Measurements from ENCODE around the gene EME1. TPM values are rescaled to one million over a fixed set of nuclear protein-coding genes. Genes with fewer than 3 reads are reported as not detected.

EME1 gene
- polyA plus RNA-seq, 2 of the 4 experiments (the other 2 are of a cell fraction) = 24.3 to 29.9 TPM

DNA sequence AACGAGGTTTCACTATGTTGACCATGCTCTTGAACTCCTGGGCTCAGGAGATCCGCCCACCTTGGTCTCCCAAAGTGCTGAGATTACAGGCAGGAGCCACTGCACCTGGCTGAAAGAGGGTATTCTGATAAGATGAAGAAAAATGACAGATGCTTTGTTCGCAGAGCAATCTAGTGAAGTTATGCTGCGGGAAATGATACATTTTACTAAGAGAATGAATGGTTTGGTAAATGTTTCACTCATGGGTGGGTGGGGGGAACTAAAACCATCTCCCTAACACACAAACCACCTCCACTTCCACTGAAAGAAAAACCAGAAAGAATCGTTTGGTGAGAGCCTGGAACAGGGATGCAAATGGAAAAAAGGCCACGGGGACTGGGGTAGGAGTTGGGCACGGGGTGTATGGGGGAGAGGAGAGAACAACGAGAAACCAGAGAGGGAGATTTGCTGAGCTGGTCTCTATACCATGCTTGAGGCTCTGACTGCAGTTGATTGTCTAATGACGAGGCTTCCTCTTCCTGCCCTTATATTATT lies 46.1 kb upstream of the EME1 start:
- ChIA-PET CTCF (no interaction called here), POLR2A (no interaction called here)
- Histone ChIP-seq H3K4me2 (no peak overlapping the region), H3K4me1 (no peaks in the 10 kb centered on the region), H3K9me3 (no peaks in the 10 kb centered on the region), H3K4me3 (no peak overlapping the region), H3K27ac (no peak overlapping the region)
- TF ChIP-seq FOXS1 (CRISPR knock-in tag; IDR thresholded peaks at IDR 0.05) = no peak
- TF ChIP-seq JUNB (IDR thresholded peaks at IDR 0.05) = no peak
- no peak for TF ChIP-seq HOXA7 (CRISPR knock-in tag; IDR thresholded peaks at IDR 0.05)
- no peak for TF ChIP-seq KDM5A (IDR thresholded peaks at IDR 0.05)
- no peak for TF ChIP-seq CHD2 (IDR thresholded peaks at IDR 0.05; ENCODE audit: low read length, partially characterized antibody)
- TF ChIP-seq, protein P1, sequence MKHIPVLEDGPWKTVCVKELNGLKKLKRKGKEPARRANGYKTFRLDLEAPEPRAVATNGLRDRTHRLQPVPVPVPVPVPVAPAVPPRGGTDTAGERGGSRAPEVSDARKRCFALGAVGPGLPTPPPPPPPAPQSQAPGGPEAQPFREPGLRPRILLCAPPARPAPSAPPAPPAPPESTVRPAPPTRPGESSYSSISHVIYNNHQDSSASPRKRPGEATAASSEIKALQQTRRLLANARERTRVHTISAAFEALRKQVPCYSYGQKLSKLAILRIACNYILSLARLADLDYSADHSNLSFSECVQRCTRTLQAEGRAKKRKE (CRISPR knock-in tag; IDR thresholded peaks at IDR 0.05; ENCODE audit: low read depth) = no peak
- TF ChIP-seq ZSCAN20 (CRISPR knock-in tag; IDR thresholded peaks at IDR 0.05) = no peak
- no peak for TF ChIP-seq CHD4 (IDR thresholded peaks at IDR 0.05; ENCODE audit: borderline replicate concordance)
- TF ChIP-seq NFE2L2 (conservative IDR thresholded peaks at IDR 0.05; ENCODE audit: low read length) = no peak
- TF ChIP-seq ZFP36 (IDR thresholded peaks at IDR 0.05; ENCODE audit: borderline replicate concordance, partially characterized antibody) = no peak
- TF ChIP-seq FOSL2 (IDR thresholded peaks at IDR 0.05) = no peak
- no peak for TF ChIP-seq FOSL2 (CRISPR knock-in tag; IDR thresholded peaks at IDR 0.05)
- no peak for TF ChIP-seq SREBF2 (IDR thresholded peaks at IDR 0.05)
- no peak for TF ChIP-seq HEYL (CRISPR knock-in tag; IDR thresholded peaks at IDR 0.05)
- TF ChIP-seq BHLHE40 (IDR thresholded peaks at IDR 0.05; ENCODE audit: low read depth, low read length) = no peak
- TF ChIP-seq PHF8 (IDR thresholded peaks at IDR 0.05; ENCODE audit: borderline replicate concordance, low read depth) = no peak
- no peak for TF ChIP-seq GATA3 (IDR thresholded peaks at IDR 0.05; ENCODE audit: borderline replicate concordance)
- TF ChIP-seq, protein P2, sequence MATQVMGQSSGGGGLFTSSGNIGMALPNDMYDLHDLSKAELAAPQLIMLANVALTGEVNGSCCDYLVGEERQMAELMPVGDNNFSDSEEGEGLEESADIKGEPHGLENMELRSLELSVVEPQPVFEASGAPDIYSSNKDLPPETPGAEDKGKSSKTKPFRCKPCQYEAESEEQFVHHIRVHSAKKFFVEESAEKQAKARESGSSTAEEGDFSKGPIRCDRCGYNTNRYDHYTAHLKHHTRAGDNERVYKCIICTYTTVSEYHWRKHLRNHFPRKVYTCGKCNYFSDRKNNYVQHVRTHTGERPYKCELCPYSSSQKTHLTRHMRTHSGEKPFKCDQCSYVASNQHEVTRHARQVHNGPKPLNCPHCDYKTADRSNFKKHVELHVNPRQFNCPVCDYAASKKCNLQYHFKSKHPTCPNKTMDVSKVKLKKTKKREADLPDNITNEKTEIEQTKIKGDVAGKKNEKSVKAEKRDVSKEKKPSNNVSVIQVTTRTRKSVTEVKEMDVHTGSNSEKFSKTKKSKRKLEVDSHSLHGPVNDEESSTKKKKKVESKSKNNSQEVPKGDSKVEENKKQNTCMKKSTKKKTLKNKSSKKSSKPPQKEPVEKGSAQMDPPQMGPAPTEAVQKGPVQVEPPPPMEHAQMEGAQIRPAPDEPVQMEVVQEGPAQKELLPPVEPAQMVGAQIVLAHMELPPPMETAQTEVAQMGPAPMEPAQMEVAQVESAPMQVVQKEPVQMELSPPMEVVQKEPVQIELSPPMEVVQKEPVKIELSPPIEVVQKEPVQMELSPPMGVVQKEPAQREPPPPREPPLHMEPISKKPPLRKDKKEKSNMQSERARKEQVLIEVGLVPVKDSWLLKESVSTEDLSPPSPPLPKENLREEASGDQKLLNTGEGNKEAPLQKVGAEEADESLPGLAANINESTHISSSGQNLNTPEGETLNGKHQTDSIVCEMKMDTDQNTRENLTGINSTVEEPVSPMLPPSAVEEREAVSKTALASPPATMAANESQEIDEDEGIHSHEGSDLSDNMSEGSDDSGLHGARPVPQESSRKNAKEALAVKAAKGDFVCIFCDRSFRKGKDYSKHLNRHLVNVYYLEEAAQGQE (IDR thresholded peaks at IDR 0.05) = no peak
- no peak for TF ChIP-seq MAFK (IDR thresholded peaks at IDR 0.05; ENCODE audit: partially characterized antibody)
- ATAC-seq (no peak), DNase-seq (ENCODE audit: low read depth in 1 of 2, low spot score in 1 of 2) (no peak), FAIRE-seq (no peak)
- WGBS (ENCODE audit: missing lambda C conversion rate) = 63% methylated on average over 9 of the region's 9 CpGs

DNA sequence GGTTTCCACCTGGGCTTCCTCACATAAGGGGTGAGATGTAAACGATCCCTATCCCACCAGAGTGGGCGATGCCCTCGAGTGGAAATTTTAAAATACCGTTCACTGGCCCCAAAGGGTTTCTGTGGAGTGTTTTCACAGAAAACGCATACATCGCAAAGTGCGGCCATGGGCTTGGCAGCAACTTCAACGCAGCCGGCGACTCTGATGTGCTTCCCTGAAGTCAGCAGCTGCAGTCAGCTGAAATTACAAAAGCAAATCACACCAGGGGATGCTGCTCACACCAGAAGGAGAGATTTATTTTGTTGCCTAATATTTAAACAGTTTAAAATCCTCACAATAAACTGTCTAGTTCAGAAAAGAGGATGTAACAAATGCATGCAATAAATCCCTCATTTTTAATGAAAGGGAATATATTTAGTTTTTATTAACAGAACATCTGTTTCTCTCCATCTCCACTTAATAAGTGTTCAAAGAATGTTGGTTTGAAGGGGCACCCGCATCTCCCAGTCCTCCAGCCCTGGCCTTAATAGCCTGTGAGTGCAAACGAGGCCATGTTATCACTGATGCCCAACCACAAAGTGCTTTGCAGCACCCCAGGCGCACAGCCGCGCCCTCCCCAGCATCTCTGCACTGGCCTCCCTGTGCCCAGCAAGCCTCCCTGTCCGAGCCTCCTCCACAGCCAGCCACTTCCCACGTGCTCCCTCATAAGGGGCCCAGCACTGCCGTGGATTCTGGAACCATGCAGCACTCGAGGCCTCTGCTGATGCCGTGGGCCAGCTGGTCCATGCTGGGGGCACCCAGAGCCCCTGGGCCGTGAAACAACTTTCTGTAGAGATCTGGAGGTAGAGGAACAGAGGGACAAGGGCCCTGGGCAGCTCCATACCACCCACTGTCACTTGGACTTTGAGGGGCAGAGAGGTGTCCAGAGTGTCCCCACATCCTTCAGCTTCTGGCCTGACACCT lies 44.4 kb upstream of the EME1 start:
- CTCF ChIA-PET = interaction anchor here (0.9 to 4.6 kb wide), 4 partner anchors 10 to 32 kb away, joined by 3 to 15 read pairs (median 4); no protein-coding TSS in a partner anchor
- FAIRE-seq (no peak), DNase-seq (ENCODE audit: low read depth in 1 of 2, low spot score in 1 of 2) (no peak), ATAC-seq (no peak)
- Histone ChIP-seq H3K9me3 (no peaks in the 10 kb centered on the region), H3K27ac (no peak overlapping the region), H3K4me2 (no peak overlapping the region), H3K4me3 (no peak overlapping the region), H3K4me1 (no peaks in the 10 kb centered on the region)
- WGBS (ENCODE audit: missing lambda C conversion rate) = 67% methylated on average over 21 of the region's 21 CpGs
- POLR2A ChIA-PET = no interaction called here
- TF ChIP-seq CHD2 (IDR thresholded peaks at IDR 0.05; ENCODE audit: low read length, partially characterized antibody) (no peak), MAFK (IDR thresholded peaks at IDR 0.05; ENCODE audit: partially characterized antibody) (no peak), HEYL (CRISPR knock-in tag; IDR thresholded peaks at IDR 0.05) (no peak), MAZ (IDR thresholded peaks at IDR 0.05; ENCODE audit: borderline replicate concordance, low read depth, low read length) (no peak), RAD21 (conservative IDR thresholded peaks at IDR 0.05 in 1 of 2, IDR thresholded peaks at IDR 0.05 in 1 of 2) (no peak), KDM1A (IDR thresholded peaks at IDR 0.05; ENCODE audit: low read depth) (no peak), SREBF2 (IDR thresholded peaks at IDR 0.05) (no peak), EHMT2 (IDR thresholded peaks at IDR 0.05; ENCODE audit: low read depth) (no peak), MYC (IDR thresholded peaks at IDR 0.05; ENCODE audit: borderline replicate concordance, low read length) (no peak)
- TF ChIP-seq, protein P2 (IDR thresholded peaks at IDR 0.05) = no peak
- TF ChIP-seq, protein P3, sequence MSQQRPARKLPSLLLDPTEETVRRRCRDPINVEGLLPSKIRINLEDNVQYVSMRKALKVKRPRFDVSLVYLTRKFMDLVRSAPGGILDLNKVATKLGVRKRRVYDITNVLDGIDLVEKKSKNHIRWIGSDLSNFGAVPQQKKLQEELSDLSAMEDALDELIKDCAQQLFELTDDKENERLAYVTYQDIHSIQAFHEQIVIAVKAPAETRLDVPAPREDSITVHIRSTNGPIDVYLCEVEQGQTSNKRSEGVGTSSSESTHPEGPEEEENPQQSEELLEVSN (IDR thresholded peaks at IDR 0.05; ENCODE audit: borderline replicate concordance, low read depth) = no peak
- TF ChIP-seq, protein P4, sequence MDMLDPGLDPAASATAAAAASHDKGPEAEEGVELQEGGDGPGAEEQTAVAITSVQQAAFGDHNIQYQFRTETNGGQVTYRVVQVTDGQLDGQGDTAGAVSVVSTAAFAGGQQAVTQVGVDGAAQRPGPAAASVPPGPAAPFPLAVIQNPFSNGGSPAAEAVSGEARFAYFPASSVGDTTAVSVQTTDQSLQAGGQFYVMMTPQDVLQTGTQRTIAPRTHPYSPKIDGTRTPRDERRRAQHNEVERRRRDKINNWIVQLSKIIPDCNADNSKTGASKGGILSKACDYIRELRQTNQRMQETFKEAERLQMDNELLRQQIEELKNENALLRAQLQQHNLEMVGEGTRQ (IDR thresholded peaks at IDR 0.05) = no peak

Data from A549 (cell line).